Measurements from ENCODE around the gene CRYGC. TPM values are rescaled to one million over a fixed set of nuclear protein-coding genes. Genes with fewer than 3 reads are reported as not detected.

The CRYGC gene, protein sequence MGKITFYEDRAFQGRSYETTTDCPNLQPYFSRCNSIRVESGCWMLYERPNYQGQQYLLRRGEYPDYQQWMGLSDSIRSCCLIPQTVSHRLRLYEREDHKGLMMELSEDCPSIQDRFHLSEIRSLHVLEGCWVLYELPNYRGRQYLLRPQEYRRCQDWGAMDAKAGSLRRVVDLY
- total RNA-seq (2014; rRNA removed; shearing (Covaris generic); ENCODE audit: low replicate concordance) = not detected in 2 replicates

DNA sequence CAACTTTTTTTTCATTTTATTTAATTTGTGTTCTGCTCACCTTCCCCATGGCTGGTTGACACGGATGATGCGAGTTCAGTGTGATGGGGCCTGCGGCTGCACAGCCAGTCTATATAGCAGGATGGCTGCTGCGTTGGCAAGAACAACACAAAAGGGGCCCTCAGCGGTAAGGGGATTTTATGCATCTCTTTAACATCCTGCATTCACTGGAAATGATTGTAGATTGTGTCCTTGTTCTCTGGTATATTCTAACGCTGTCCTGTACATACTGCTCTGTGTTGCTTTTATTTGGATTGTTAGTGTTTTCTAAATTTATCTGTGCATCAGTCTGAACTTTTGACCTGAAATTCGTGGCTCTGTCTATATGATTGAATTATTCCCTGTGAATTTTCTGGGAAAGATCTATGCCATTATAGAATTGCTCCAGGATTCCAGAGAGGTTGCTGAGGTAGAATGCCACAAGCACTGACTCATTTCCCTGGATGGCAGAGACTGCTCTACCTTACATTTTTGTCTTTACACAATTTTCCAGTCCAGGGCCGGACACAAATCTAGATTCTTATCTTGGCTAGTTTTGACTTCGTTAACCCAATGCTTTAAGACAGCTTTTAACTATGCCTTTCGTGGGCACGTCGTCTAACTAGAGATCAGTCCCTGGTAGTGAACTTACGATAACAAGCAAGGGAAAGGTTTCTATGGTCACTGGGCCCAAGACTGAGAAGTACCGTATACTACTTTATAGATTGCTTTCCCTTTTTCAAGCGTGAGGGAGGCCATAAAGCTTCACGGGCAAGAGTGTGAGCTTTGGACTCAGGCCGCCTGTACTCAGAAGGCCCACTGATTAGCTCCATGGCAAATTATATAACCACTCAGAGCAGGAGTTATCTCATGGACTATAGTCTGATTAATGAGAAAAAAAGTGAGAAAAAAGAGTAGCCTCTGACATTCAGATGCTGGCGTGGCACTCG lies at the start of gene CRYGC:
CRYGC (minus strand) TSS at position 85 of the 968 bp plus-strand sequence; CDS start at position 49, 36 bp downstream.
- Histone ChIP-seq H3K4me2 (ENCODE audit: low read depth, low read length, poor library complexity, severe bottlenecking) (no peak within 1 kb of the TSS), H3K4me3 (ENCODE audit: low read length) (no peak within 1 kb of the TSS), H3K27me3 (ENCODE audit: low read length) (no peaks in the 10 kb centered on the region), H3K79me2 (ENCODE audit: low read length) (no peaks in the 10 kb centered on the region), H3K27ac (ENCODE audit: low read length) (no peak within 1 kb of the TSS), H3K9me3 (ENCODE audit: low read length) (no peaks in the 10 kb centered on the region), H4K20me1 (ENCODE audit: insufficient read depth, low read depth, low read length) (no peaks in the 10 kb centered on the region), H3K4me1 (ENCODE audit: low read length) (no peaks in the 10 kb centered on the region), H3K36me3 (ENCODE audit: insufficient read depth, low read length) (no peaks in the 10 kb centered on the region), H3K9me2 (replicated peaks; ENCODE audit: insufficient read depth, low read length) (no peaks in the 10 kb centered on the region), H2AFZ (ENCODE audit: low read length) (no peak within 1 kb of the TSS), H3K9ac (ENCODE audit: low read length) (no peak within 1 kb of the TSS)
- DNase-seq = no peak

DNA sequence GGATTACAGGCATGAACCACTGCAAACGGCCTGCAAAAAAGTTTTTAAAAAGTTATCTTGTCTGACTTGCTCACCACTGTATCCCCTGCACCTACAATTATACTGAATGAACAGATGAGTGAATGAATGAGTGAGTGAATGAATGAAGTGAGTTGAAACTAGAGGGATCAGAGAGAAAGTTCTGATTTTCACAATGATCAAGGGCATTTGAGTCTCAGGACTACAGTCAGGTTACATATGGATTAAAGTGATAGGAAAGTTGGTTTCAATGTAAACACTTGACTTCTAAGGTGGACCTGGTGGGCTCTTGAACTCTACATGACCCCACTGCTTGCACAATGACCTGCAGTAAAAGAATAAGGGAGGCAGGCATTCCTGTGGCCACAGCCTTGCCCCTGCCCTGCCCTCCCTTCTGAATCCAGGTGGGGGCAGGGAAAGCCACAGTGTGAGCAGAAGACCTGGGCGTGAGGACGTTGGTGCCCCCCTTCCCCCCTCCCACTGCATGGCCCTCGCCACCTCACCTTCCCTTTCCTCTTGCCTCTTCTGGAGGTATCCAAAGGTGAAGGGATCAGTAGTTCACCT lies 49.5 kb upstream of the CRYGC start:
- Histone ChIP-seq H3K4me3 (ENCODE audit: low read length) (no peak overlapping the region), H3K9ac (ENCODE audit: low read length) (no peak overlapping the region), H4K20me1 (ENCODE audit: insufficient read depth, low read depth, low read length) (no peaks in the 10 kb centered on the region), H3K27me3 (ENCODE audit: low read length) (no peaks in the 10 kb centered on the region), H3K79me2 (ENCODE audit: low read length) (no peaks in the 10 kb centered on the region), H3K9me2 (replicated peaks; ENCODE audit: insufficient read depth, low read length) (no peaks in the 10 kb centered on the region), H3K4me2 (ENCODE audit: low read depth, low read length, poor library complexity, severe bottlenecking) (no peak overlapping the region), H3K4me1 (ENCODE audit: low read length) (peaks cover 3% of the 10 kb centered on the region), H3K9me3 (ENCODE audit: low read length) (no peaks in the 10 kb centered on the region), H3K36me3 (ENCODE audit: insufficient read depth, low read length) (no peaks in the 10 kb centered on the region), H3K27ac (ENCODE audit: low read length) (no peak overlapping the region), H2AFZ (ENCODE audit: low read length) (no peak overlapping the region)
- no peak for DNase-seq

DNA sequence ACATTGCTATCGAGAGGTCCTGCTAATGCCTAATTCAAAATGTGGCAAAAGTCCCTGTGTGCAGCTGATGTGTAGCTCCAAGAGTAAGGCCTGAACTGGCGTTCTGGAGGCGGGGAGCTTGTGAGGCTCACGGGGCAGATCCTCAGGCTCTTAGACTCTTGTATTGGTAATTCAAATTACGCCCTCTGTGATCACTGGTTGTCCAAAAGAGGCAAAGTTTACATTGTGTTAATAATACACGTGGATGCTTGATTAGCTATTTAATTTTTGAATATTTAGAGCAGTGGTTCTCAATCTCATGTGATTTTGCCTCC lies 46.2 kb upstream of the CRYGC start:
- Histone ChIP-seq H3K4me3 (ENCODE audit: low read length) (no peak overlapping the region), H3K79me2 (ENCODE audit: low read length) (no peaks in the 10 kb centered on the region), H3K9me2 (replicated peaks; ENCODE audit: insufficient read depth, low read length) (no peaks in the 10 kb centered on the region), H3K27me3 (ENCODE audit: low read length) (no peaks in the 10 kb centered on the region), H2AFZ (ENCODE audit: low read length) (0 out of 2 replicates have a peak overlapping the region, but pooled peaks have one; percentile 30), H3K9ac (ENCODE audit: low read length) (no peak overlapping the region), H3K9me3 (ENCODE audit: low read length) (no peaks in the 10 kb centered on the region), H3K4me2 (ENCODE audit: low read depth, low read length, poor library complexity, severe bottlenecking) (no peak overlapping the region), H3K4me1 (ENCODE audit: low read length) (peaks cover 3% of the 10 kb centered on the region), H3K27ac (ENCODE audit: low read length) (no peak overlapping the region), H3K36me3 (ENCODE audit: insufficient read depth, low read length) (no peaks in the 10 kb centered on the region), H4K20me1 (ENCODE audit: insufficient read depth, low read depth, low read length) (no peaks in the 10 kb centered on the region)
- DNase-seq = no peak

DNA sequence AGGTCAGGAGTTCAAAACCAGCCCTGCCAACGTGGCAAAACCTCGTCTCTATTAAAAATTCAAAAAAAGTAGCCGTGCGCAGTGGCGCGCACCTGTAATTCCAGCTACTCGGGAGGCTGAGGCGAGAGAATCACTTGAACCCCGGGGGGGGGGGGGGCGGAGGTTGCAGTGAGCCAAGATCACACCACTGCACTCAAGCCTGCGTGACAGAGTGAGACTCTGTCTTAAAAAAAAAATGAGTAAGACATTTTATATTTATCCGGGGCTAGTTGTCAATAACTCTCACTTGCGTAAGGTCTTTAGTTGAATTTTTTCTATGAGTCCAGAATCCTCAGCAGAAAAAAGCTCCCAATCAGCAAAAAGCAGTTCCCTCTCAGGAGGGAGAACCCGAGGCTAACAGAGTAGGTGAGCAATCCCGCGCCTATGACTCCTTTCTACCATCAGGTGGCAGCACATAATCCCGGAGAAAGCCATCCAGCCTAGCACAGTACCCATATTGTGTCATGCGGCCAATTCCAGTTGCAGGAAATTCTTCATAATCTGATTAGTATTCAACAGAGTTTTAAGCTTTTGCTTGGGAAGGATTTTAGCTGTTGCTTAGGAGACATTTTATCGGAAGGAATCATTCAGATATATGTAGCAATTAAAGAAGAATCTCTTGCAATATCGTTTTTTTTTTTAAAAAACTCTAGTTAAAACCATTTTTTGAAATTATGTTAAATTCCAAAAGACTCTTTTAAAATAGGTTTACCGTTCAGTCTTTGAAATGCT lies 45.6 kb upstream of the CRYGC start:
- 0 out of 2 replicates have a peak overlapping the region, but pooled peaks have one; percentile 30 for H2AFZ ChIP-seq (ENCODE audit: low read length)

DNA sequence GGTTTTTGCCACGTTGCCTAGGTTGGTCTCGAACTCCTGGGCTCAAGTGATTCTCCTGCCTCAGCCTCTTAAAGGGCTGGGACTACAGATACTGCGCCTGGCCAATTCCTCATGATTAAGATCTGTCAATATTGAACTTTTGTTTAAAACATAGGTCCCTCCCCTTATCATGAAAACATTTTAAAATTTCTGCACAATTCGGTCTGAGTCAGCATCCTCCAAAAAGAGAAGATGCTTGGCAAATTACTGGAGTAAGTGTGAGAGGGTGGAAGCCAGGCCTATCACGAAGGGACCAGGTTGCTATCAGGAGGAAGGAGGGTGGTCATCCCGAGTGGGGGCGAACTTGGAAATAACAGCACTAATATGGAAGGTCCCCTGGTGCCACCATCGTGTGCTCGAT lies 44.5 kb upstream of the CRYGC start:
- no peaks in the 10 kb centered on the region for H4K20me1 ChIP-seq (ENCODE audit: insufficient read depth, low read depth, low read length)
- H3K4me1 ChIP-seq (ENCODE audit: low read length) = peaks cover 3% of the 10 kb centered on the region
- no peaks in the 10 kb centered on the region for H3K27me3 ChIP-seq (ENCODE audit: low read length)
- no peaks in the 10 kb centered on the region for H3K9me3 ChIP-seq (ENCODE audit: low read length)
- H3K36me3 ChIP-seq (ENCODE audit: insufficient read depth, low read length) = no peaks in the 10 kb centered on the region
- DNase-seq = no peak
- H3K4me3 ChIP-seq (ENCODE audit: low read length) = no peak overlapping the region
- H3K4me2 ChIP-seq (ENCODE audit: low read depth, low read length, poor library complexity, severe bottlenecking) = no peak overlapping the region
- H3K27ac ChIP-seq (ENCODE audit: low read length) = no peak overlapping the region
- no peaks in the 10 kb centered on the region for H3K79me2 ChIP-seq (ENCODE audit: low read length)
- H3K9ac ChIP-seq (ENCODE audit: low read length) = no peak overlapping the region
- H3K9me2 ChIP-seq (replicated peaks; ENCODE audit: insufficient read depth, low read length) = no peaks in the 10 kb centered on the region
- no peak overlapping the region for H2AFZ ChIP-seq (ENCODE audit: low read length)

More for the DNA sequence above, 45.6 kb upstream of the CRYGC start:
- H3K79me2 ChIP-seq (ENCODE audit: low read length) = no peaks in the 10 kb centered on the region
- H3K27ac ChIP-seq (ENCODE audit: low read length) = no peak overlapping the region
- H3K9me3 ChIP-seq (ENCODE audit: low read length) = no peaks in the 10 kb centered on the region
- no peak overlapping the region for H3K9ac ChIP-seq (ENCODE audit: low read length)
- H3K4me2 ChIP-seq (ENCODE audit: low read depth, low read length, poor library complexity, severe bottlenecking) = no peak overlapping the region
- H3K9me2 ChIP-seq (replicated peaks; ENCODE audit: insufficient read depth, low read length) = no peaks in the 10 kb centered on the region
- H3K4me3 ChIP-seq (ENCODE audit: low read length) = no peak overlapping the region
- DNase-seq = peak; percentile 90
- H3K27me3 ChIP-seq (ENCODE audit: low read length) = no peaks in the 10 kb centered on the region
- no peaks in the 10 kb centered on the region for H3K36me3 ChIP-seq (ENCODE audit: insufficient read depth, low read length)
- H4K20me1 ChIP-seq (ENCODE audit: insufficient read depth, low read depth, low read length) = no peaks in the 10 kb centered on the region
- H3K4me1 ChIP-seq (ENCODE audit: low read length) = peaks cover 3% of the 10 kb centered on the region

DNA sequence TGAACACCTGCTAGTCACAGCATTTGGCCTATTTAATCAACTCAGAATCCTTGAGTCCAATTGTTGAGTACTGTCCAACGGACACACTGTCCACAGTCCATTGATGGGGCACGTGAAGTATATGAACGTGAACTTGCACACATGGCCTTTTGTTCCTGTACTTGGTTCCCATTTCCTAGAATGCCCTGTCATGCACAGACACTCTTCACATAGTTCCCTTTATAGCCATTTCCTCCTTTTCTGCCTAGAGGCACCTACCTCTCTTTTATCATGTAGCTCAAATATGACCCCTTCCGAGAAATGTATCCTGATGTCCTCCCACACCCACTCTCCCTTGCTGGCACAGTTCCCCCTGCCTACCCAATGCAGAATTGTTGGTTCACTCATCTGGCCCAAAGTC lies 42.5 kb upstream of the CRYGC start:
- Histone ChIP-seq H3K4me1 (ENCODE audit: low read length) (peaks cover 3% of the 10 kb centered on the region), H3K27ac (ENCODE audit: low read length) (no peak overlapping the region), H3K79me2 (ENCODE audit: low read length) (no peaks in the 10 kb centered on the region), H3K9me3 (ENCODE audit: low read length) (no peaks in the 10 kb centered on the region), H2AFZ (ENCODE audit: low read length) (no peak overlapping the region), H3K36me3 (ENCODE audit: insufficient read depth, low read length) (no peaks in the 10 kb centered on the region), H3K9ac (ENCODE audit: low read length) (no peak overlapping the region), H3K27me3 (ENCODE audit: low read length) (no peaks in the 10 kb centered on the region), H3K9me2 (replicated peaks; ENCODE audit: insufficient read depth, low read length) (no peaks in the 10 kb centered on the region), H4K20me1 (ENCODE audit: insufficient read depth, low read depth, low read length) (no peaks in the 10 kb centered on the region), H3K4me3 (ENCODE audit: low read length) (no peak overlapping the region), H3K4me2 (ENCODE audit: low read depth, low read length, poor library complexity, severe bottlenecking) (no peak overlapping the region)
- DNase-seq = no peak

DNA sequence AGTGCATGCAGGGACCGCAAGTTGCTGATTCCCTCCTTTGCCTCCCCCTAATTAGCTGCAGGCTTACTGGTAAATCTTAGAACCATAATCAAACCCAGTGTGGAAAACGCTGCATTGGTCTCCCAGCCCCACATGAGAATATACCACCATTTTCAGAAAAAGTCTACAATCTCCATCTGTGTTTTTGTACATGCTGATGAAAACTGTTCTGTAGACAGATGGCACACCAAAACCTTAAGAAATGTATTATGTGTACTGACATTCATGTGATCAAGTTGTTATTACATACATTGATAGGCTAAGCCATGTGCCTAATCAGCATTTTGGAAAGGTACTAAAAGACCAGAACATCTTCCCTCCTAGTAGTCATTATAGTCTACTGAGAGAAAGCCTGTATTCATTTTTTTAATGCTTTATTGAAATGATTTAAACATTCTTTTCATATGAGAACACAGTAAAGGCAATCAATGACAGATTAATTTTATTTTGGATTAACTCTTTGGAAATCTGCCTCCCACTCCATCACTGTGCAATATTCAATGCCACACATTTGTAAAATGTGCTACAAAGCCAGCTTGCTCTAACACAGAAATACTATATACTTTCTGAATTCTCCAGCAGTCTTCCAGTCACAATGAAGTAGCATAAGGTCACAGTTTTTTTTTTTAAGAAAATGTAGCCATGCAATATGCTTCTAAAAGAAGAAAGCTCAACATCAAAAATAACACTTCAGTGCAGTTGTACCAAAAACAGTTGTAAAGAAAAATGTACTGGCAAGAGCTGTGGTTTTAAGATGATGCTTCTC lies 35.5 kb upstream of the CRYGC start:
- Histone ChIP-seq H3K9me3 (ENCODE audit: low read length) (no peaks in the 10 kb centered on the region), H3K4me2 (ENCODE audit: low read depth, low read length, poor library complexity, severe bottlenecking) (no peak overlapping the region), H3K79me2 (ENCODE audit: low read length) (no peaks in the 10 kb centered on the region), H3K9me2 (replicated peaks; ENCODE audit: insufficient read depth, low read length) (no peaks in the 10 kb centered on the region), H2AFZ (ENCODE audit: low read length) (no peak overlapping the region), H4K20me1 (ENCODE audit: insufficient read depth, low read depth, low read length) (no peaks in the 10 kb centered on the region), H3K4me3 (ENCODE audit: low read length) (no peak overlapping the region), H3K36me3 (ENCODE audit: insufficient read depth, low read length) (no peaks in the 10 kb centered on the region), H3K4me1 (ENCODE audit: low read length) (no peaks in the 10 kb centered on the region), H3K27me3 (ENCODE audit: low read length) (no peaks in the 10 kb centered on the region), H3K9ac (ENCODE audit: low read length) (no peak overlapping the region), H3K27ac (ENCODE audit: low read length) (no peak overlapping the region)
- no peak for DNase-seq

All from Karpas-422 (cell line).